H1 (cell line): ENCODE results near the gene KIF26B. TPM values are rescaled to one million over a fixed set of nuclear protein-coding genes. Genes with fewer than 3 reads are reported as not detected.

Experiments
- CTCF ChIA-PET: fragments of 300-600 bp; sonication (Branson Sonifier 250); formaldehyde crosslinking; loops from one replicate; lab custom pipeline; 2021; ENCODE audit not compliant: partially characterized antibody; lab: Charles Lee
- POLR2A ChIA-PET: fragments of 300-600 bp; sonication (Branson Sonifier 250); formaldehyde crosslinking; loops from one replicate; lab custom pipeline; 2021; ENCODE audit warnings: inconsistent platforms; ENCODE audit not compliant: partially characterized antibody; lab: Charles Lee
- DNase-seq, 2 experiments: peaks; one replicate each; pipeline versions ENCODE4 v3.0.0 to v3.0.0-alpha.2; 2010 to 2022; ENCODE audit warnings: low spot score in 2 of 2, low read depth in 1 of 2, mixed read lengths in 1 of 2
- FAIRE-seq: peaks from 2 replicates; lab custom pipeline; 2011; peaks lifted over from hg19 to GRCh38; lab: Jason Lieb, UNC
- H2AFZ ChIP-seq: 2 replicates; pipeline ENCODE4 v1.8.1; 2012; ENCODE audit warnings: low read length, inconsistent platforms
- H2AK5ac ChIP-seq: 2 replicates; pipeline ENCODE4 v1.6.1; 2013; ENCODE audit warnings: low read depth, low read length
- H2BK120ac ChIP-seq: replicated peaks from 2 replicates; pipeline ENCODE3; 2013; ENCODE audit warnings: low read depth, low read length, inconsistent platforms
- H2BK12ac ChIP-seq: 2 replicates; pipeline ENCODE4 v1.6.1; 2013; ENCODE audit warnings: low read depth, low read length
- H2BK15ac ChIP-seq: 2 replicates; pipeline ENCODE4 v1.6.1; 2013; ENCODE audit warnings: low read length
- H2BK20ac ChIP-seq: 2 replicates; pipeline ENCODE4 v1.6.1; 2013; ENCODE audit warnings: low read length
- H2BK5ac ChIP-seq: 2 replicates; pipeline ENCODE4 v1.6.1; 2013; ENCODE audit warnings: low read depth, low read length
- H3K14ac ChIP-seq: 2 replicates; pipeline ENCODE4 v1.6.1; 2013; ENCODE audit warnings: inconsistent platforms; ENCODE audit not compliant: insufficient read length
- H3K18ac ChIP-seq: 2 replicates; pipeline ENCODE4 v1.6.1; 2013; ENCODE audit warnings: low read length; ENCODE audit errors: extremely low read depth
- H3K23ac ChIP-seq: 2 replicates; pipeline ENCODE4 v1.6.1; 2013; ENCODE audit warnings: inconsistent platforms; ENCODE audit not compliant: insufficient read length
- H3K23me2 ChIP-seq: 2 replicates; pipeline ENCODE4 v1.6.1; 2013; ENCODE audit warnings: low read depth, low read length
- H3K27ac ChIP-seq: 2 replicates; pipeline ENCODE4 v1.6.1; 2011; ENCODE audit warnings: low read depth, low read length, inconsistent platforms
- H3K27me3 ChIP-seq, 4 experiments: replicated peaks in 1 of 4; 1 replicate in 1 of 4; 2 replicates in 3 of 4; pipeline versions ENCODE4 v1.6.1 to v1.8.1; 2011 to 2013; ENCODE audit warnings: low read length in 3 of 4, mild to moderate bottlenecking in 3 of 4, inconsistent platforms in 2 of 4, mixed read lengths in 2 of 4, moderate library complexity in 1 of 4; ENCODE audit not compliant: control insufficient read depth in 3 of 4, insufficient read depth in 3 of 4; ENCODE audit errors: extremely low read depth in 1 of 4
- H3K36me3 ChIP-seq, 4 experiments: 2 replicates each; pipeline versions ENCODE4 v1.6.1 to v1.8.1; 2011 to 2013; ENCODE audit warnings: mild to moderate bottlenecking in 4 of 4, low read length in 3 of 4, moderate library complexity in 2 of 4, control low read depth in 1 of 4, inconsistent platforms in 1 of 4; ENCODE audit not compliant: insufficient read depth in 4 of 4, control insufficient read depth in 2 of 4
- H3K4ac ChIP-seq: replicated peaks from 2 replicates; pipeline ENCODE3; 2013; ENCODE audit warnings: low read length, low read depth, mixed read lengths, inconsistent platforms; ENCODE audit not compliant: insufficient read length
- H3K4me1 ChIP-seq, 4 experiments: replicated peaks in 1 of 4; 1 replicate in 1 of 4; 2 replicates in 3 of 4; pipeline versions ENCODE4 v1.6.1 to v1.8.1; 2011 to 2013; ENCODE audit warnings: low read length in 3 of 4, inconsistent platforms in 2 of 4, mixed read lengths in 1 of 4; ENCODE audit not compliant: insufficient read depth in 4 of 4, control insufficient read depth in 3 of 4
- H3K4me2 ChIP-seq, 2 experiments: 2 replicates each; pipeline versions ENCODE4 v1.6.1 to v1.8.1; 2011 to 2013; ENCODE audit warnings: low read depth in 2 of 2, low read length in 2 of 2, control low read depth in 1 of 2, inconsistent platforms in 1 of 2, mild to moderate bottlenecking in 1 of 2; ENCODE audit not compliant: insufficient read depth in 1 of 2
- H3K4me3 ChIP-seq, 4 experiments: fragments of 200-600, 300-600 bp in 1 of 4; sonication (generic), shearing (Covaris generic), sonication (Bioruptor Twin) in 1 of 4; 2 replicates each; pipeline versions ENCODE4 v1.5.1 to v1.8.1; 2011 to 2016; ENCODE audit warnings: low read length in 4 of 4, low read depth in 3 of 4, control low read depth in 2 of 4, inconsistent platforms in 2 of 4, mild to moderate bottlenecking in 2 of 4, mixed read lengths in 1 of 4, moderate library complexity in 1 of 4; ENCODE audit not compliant: insufficient read depth in 2 of 4; ENCODE audit errors: extremely low read depth in 1 of 4
- H3K56ac ChIP-seq: replicated peaks from 2 replicates; pipeline ENCODE3; 2013; ENCODE audit warnings: low read depth, mild to moderate bottlenecking, mixed read lengths, low read length, inconsistent platforms; ENCODE audit not compliant: insufficient read length
- H3K79me1 ChIP-seq: 2 replicates; pipeline ENCODE4 v1.6.1; 2013; ENCODE audit warnings: low read depth, low read length, control low read depth
- H3K79me2 ChIP-seq, 2 experiments: 2 replicates each; pipeline versions ENCODE4 v1.6.1 to v1.8.1; 2012 to 2013; ENCODE audit warnings: low read length in 2 of 2, mild to moderate bottlenecking in 2 of 2, inconsistent platforms in 1 of 2; ENCODE audit not compliant: insufficient read depth in 2 of 2, control insufficient read depth in 1 of 2
- H3K9ac ChIP-seq, 4 experiments: replicated peaks in 1 of 4; 1 replicate in 1 of 4; 2 replicates in 3 of 4; pipeline versions ENCODE4 v1.6.1 to v1.8.1; 2011 to 2013; ENCODE audit warnings: low read depth in 3 of 4, low read length in 3 of 4, control low read depth in 2 of 4, mild to moderate bottlenecking in 2 of 4, moderate library complexity in 2 of 4, inconsistent platforms in 1 of 4; ENCODE audit errors: extremely low read depth in 1 of 4
- H3K9me3 ChIP-seq, 2 experiments: 2 replicates each; pipeline versions ENCODE4 v1.6.1 to v1.8.1; 2012 to 2013; ENCODE audit warnings: mild to moderate bottlenecking in 2 of 2, moderate library complexity in 2 of 2, control low read depth in 1 of 2, inconsistent platforms in 1 of 2, low read depth in 1 of 2, low read length in 1 of 2, mixed read lengths in 1 of 2; ENCODE audit not compliant: insufficient read depth in 2 of 2
- H4K20me1 ChIP-seq, 2 experiments: replicated peaks in 1 of 2; 2 replicates each; pipeline versions ENCODE3 to v1.8.1; 2011 to 2013; ENCODE audit warnings: inconsistent platforms in 2 of 2, low read length in 2 of 2, mild to moderate bottlenecking in 1 of 2; ENCODE audit not compliant: insufficient read depth in 2 of 2, control insufficient read depth in 1 of 2
- H4K5ac ChIP-seq: 2 replicates; pipeline ENCODE4 v1.6.1; 2013; ENCODE audit warnings: low read length, low read depth, mixed read lengths, inconsistent platforms; ENCODE audit not compliant: insufficient read length
- H4K8ac ChIP-seq: 2 replicates; pipeline ENCODE4 v1.8.0; 2013; ENCODE audit warnings: mild to moderate bottlenecking, moderate library complexity, low read length, inconsistent platforms; ENCODE audit not compliant: insufficient read depth; ENCODE audit errors: extremely low read depth
- H4K91ac ChIP-seq: replicated peaks from 2 replicates; pipeline ENCODE3; 2013; ENCODE audit warnings: low read length, mixed read lengths, inconsistent platforms; ENCODE audit not compliant: insufficient read length
- POLR2AphosphoS5 ChIP-seq: IDR thresholded peaks from 2 replicates; pipeline ENCODE4 v1.6.1; 2011; ENCODE audit warnings: low read depth, low read length
- SUZ12 ChIP-seq: fragments of 200-600 bp; sonication (generic); IDR thresholded peaks from 2 replicates; pipeline ENCODE4 v1.6.1; 2012; ENCODE audit warnings: mild to moderate bottlenecking, inconsistent platforms, low read length, moderate library complexity, mixed read lengths
- WGBS, 2 experiments: shearing (Covaris generic) in 1 of 2; methylation state at CpG; one replicate each; pipeline versions ENCODE4 v1.1.6 to v1.1.7; 2013 to 2015; ENCODE audit warnings: low lambda C conversion rate in 2 of 2, mixed read lengths in 2 of 2, inconsistent platforms in 1 of 2, low coverage in 1 of 2, missing lambda C conversion rate in 1 of 2; ENCODE audit not compliant: insufficient replicate concordance in 2 of 2, insufficient coverage in 1 of 2, insufficient read length in 1 of 2; ENCODE audit errors: extremely low coverage in 1 of 2, missing lambda C conversion rate in 1 of 2; 5-methylcytosine and 5-hydroxymethylcytosine counted together
- polyA plus RNA-seq, 7 experiments: library from polyadenylated mRNA; depleted of rRNA in 3 of 7; stranded (reverse) in 5 of 7; unstranded in 2 of 7; fragments of >200 nt in 5 of 7; fragments of 200-250 nt in 2 of 7; gene quantifications; 1 replicate in 5 of 7; 2 replicates in 1 of 7; 4 replicates in 1 of 7; pipeline versions ENCODE4 v1.2.1 to v1.2.3, GENCODE V29; 2011 to 2013; ENCODE audit warnings: missing spikeins in 2 of 7, mixed read lengths in 2 of 7
- total RNA-seq: library from RNA; stranded (reverse); fragmentation: NEBNext Ultra II Directional; extraction: Animal tissue kit (Norgen Biotek cat#: 25700); gene quantifications from 2 replicates; pipeline ENCODE4 v1.2.1, GENCODE V29; 2021
- TF ChIP-seq, protein P1 (sequence below): IDR thresholded peaks from 2 replicates; pipeline ENCODE4 v1.6.1; 2012; ENCODE audit warnings: inconsistent platforms

Gene KIF26B
- total and polyA plus RNA-seq, 2 of the 8 experiments (the other 6 are each of a cell fraction or from before 2014, with no cell fraction given): 0.06 to 0.28 TPM

- Histone ChIP-seq H3K9ac (no peak overlapping the region), H3K9me3 (no peaks in the 10 kb centered on the region), H2AK5ac (no peak overlapping the region), H3K23me2 (no peaks in the 10 kb centered on the region), H4K20me1 (no peaks in the 10 kb centered on the region), H3K18ac (no peak overlapping the region), H3K4ac (no peak overlapping the region), H2BK120ac (no peak overlapping the region), H3K27me3 (no peaks in the 10 kb centered on the region), H3K36me3 (peaks cover 0 to 2% (median 0%) of the 10 kb centered on the region in 4 experiments; a peak in 1 of 8 replicates), H2BK5ac (no peak overlapping the region), H3K56ac (no peak overlapping the region), H2BK12ac (no peak overlapping the region), H3K79me2 (no peaks in the 10 kb centered on the region), H3K4me1 (peaks cover 0 to 4% (median 2%) of the 10 kb centered on the region in 4 experiments; a peak in 4 of 7 replicates), H3K23ac (no peak overlapping the region), H3K14ac (no peak overlapping the region), H2BK15ac (no peak overlapping the region), H3K4me2 (no peak overlapping the region), H2AFZ (no peak overlapping the region), H3K4me3 (no peak overlapping the region), H4K91ac (no peak overlapping the region), H2BK20ac (no peak overlapping the region), H3K27ac (no peak overlapping the region), H4K5ac (no peak overlapping the region), H4K8ac (no peak overlapping the region), H3K79me1 (no peaks in the 10 kb centered on the region)
- CTCF ChIA-PET: no interaction called here
- no peak for TF ChIP-seq SUZ12
- no peak for TF ChIP-seq POLR2AphosphoS5
- TF ChIP-seq, protein P1, sequence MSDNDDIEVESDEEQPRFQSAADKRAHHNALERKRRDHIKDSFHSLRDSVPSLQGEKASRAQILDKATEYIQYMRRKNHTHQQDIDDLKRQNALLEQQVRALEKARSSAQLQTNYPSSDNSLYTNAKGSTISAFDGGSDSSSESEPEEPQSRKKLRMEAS: no peak
- POLR2A ChIA-PET: no interaction called here
- 82% methylated on average over 4 of the region's 4 CpGs; no CpG with 5 or more reads in 1 of the 2 experiments for WGBS, 2 experiments
- FAIRE-seq (no peak), DNase-seq (no peak)
Observed at GRCh38 chr1:245751116-245751515, 596.3 kb downstream of the KIF26B start.
